Neural cell (in vitro differentiated cells): Measurements from ENCODE around the gene DNAH7. TPM values are rescaled to one million over a fixed set of nuclear protein-coding genes. Genes with fewer than 3 reads are reported as not detected.

ENCODE experiments used
- H2AFZ ChIP-seq: fragments of 200-600, 300-800 bp; sonication (generic), shearing (Covaris generic); 2 replicates; pipeline ENCODE4 v1.6.0; 2014; ENCODE audit warnings: low read depth, mild to moderate bottlenecking, antibody characterized with exemption, low read length, moderate library complexity
- H3F3A ChIP-seq: fragments of 200-600 bp; shearing (Covaris generic); 2 replicates; pipeline ENCODE4 v1.6.1; 2016; ENCODE audit warnings: mild to moderate bottlenecking, moderate library complexity, mixed read lengths, antibody characterized with exemption, low read length; ENCODE audit not compliant: insufficient read depth, poor library complexity, severe bottlenecking
- H3K27ac ChIP-seq: fragments of 200-600, 300-800 bp; sonication (generic), shearing (Covaris generic); 2 replicates; pipeline ENCODE4 v1.5.1; 2014; ENCODE audit warnings: mild to moderate bottlenecking, low read length, moderate library complexity
- H3K27me3 ChIP-seq: fragments of 300-800, 200-600 bp; sonication (generic), shearing (Covaris generic); 2 replicates; pipeline ENCODE4 v1.6.0; 2014; ENCODE audit warnings: mild to moderate bottlenecking, low read depth, low read length, moderate library complexity; ENCODE audit not compliant: insufficient read depth
- H3K36me3 ChIP-seq: fragments of 300-800, 200-600 bp; sonication (generic), shearing (Covaris generic); 2 replicates; pipeline ENCODE4 v1.5.1; 2014; ENCODE audit warnings: mild to moderate bottlenecking, antibody characterized with exemption, low read length, moderate library complexity; ENCODE audit not compliant: insufficient read depth
- H3K4me2 ChIP-seq: fragments of 300-800, 200-600 bp; sonication (generic), shearing (Covaris generic); 2 replicates; pipeline ENCODE4 v1.6.0; 2014; ENCODE audit warnings: mild to moderate bottlenecking, low read length
- H3K4me3 ChIP-seq: fragments of 300-800, 200-600 bp; sonication (generic), shearing (Covaris generic); 2 replicates; pipeline ENCODE4 v1.5.1; 2014; ENCODE audit warnings: mild to moderate bottlenecking, low read length, moderate library complexity
- H3K79me2 ChIP-seq: fragments of 200-600 bp; shearing (Covaris generic); replicated peaks from 2 replicates; pipeline ENCODE4 v1.6.0; 2014; ENCODE audit warnings: mild to moderate bottlenecking, low read length, moderate library complexity; ENCODE audit not compliant: insufficient read depth
- H3K9ac ChIP-seq: fragments of 300-800, 200-600 bp; sonication (generic), shearing (Covaris generic); 2 replicates; pipeline ENCODE4 v1.6.1; 2016; ENCODE audit warnings: mild to moderate bottlenecking, low read length, mixed read lengths
- H3K9me2 ChIP-seq: fragments of 200-600 bp; shearing (Covaris generic); 2 replicates; pipeline ENCODE4 v1.6.1; 2016; ENCODE audit warnings: mild to moderate bottlenecking, low read length, mixed read lengths; ENCODE audit not compliant: insufficient read depth
- H3K9me3 ChIP-seq: fragments of 200-600, 300-800 bp; sonication (generic), shearing (Covaris generic); 2 replicates; pipeline ENCODE4 v1.6.1; 2016; ENCODE audit warnings: mild to moderate bottlenecking, mixed run types, low read length, moderate library complexity, mixed read lengths
- H4K20me1 ChIP-seq: fragments of 200-600 bp; shearing (Covaris generic); 2 replicates; pipeline ENCODE4 v1.6.1; 2016; ENCODE audit warnings: mild to moderate bottlenecking, mixed run types; ENCODE audit not compliant: insufficient read depth
- CTCF ChIP-seq: fragments of 450-650 bp; IDR thresholded peaks from 2 replicates; pipeline ENCODE4 v1.5.1; 2014; ENCODE audit warnings: antibody characterized with exemption, mild to moderate bottlenecking, moderate library complexity; ENCODE audit not compliant: poor library complexity, severe bottlenecking
- EP300 ChIP-seq: fragments of 450-650 bp; conservative IDR thresholded peaks from 2 replicates; pipeline ENCODE4 v1.6.1; 2014; ENCODE audit warnings: antibody characterized with exemption, mild to moderate bottlenecking, moderate library complexity; ENCODE audit not compliant: poor library complexity, severe bottlenecking
- EZH2 ChIP-seq: fragments of 200-600, 300-800 bp; shearing (Covaris generic), sonication (generic); IDR thresholded peaks from 2 replicates; pipeline ENCODE4 v1.6.1; 2014; ENCODE audit warnings: antibody characterized with exemption, low read length, borderline replicate concordance, mild to moderate bottlenecking; ENCODE audit not compliant: insufficient read depth, poor library complexity, severe bottlenecking
- MXI1 ChIP-seq: fragments of 450-650 bp; conservative IDR thresholded peaks from 2 replicates; pipeline ENCODE4 v1.6.1; 2014; ENCODE audit warnings: antibody characterized with exemption, mild to moderate bottlenecking; ENCODE audit not compliant: poor library complexity, severe bottlenecking
- POLR2AphosphoS5 ChIP-seq: IDR thresholded peaks from 2 replicates; pipeline ENCODE4 v1.6.1; 2012
- RAD21 ChIP-seq: fragments of 450-650 bp; conservative IDR thresholded peaks from 2 replicates; pipeline ENCODE4 v1.6.1; 2014; ENCODE audit warnings: antibody characterized with exemption, mild to moderate bottlenecking, moderate library complexity
- REST ChIP-seq: IDR thresholded peaks from 2 replicates; pipeline ENCODE4 v1.6.1; 2012; ENCODE audit warnings: borderline replicate concordance
- SMC3 ChIP-seq: fragments of 450-650 bp; conservative IDR thresholded peaks from 2 replicates; pipeline ENCODE4 v1.6.1; 2014; ENCODE audit warnings: antibody characterized with exemption, mild to moderate bottlenecking, moderate library complexity; ENCODE audit not compliant: poor library complexity
- TAF1 ChIP-seq: IDR thresholded peaks from 2 replicates; pipeline ENCODE4 v1.6.1; 2012; ENCODE audit warnings: low read depth
- polyA plus RNA-seq: library from polyadenylated mRNA; depleted of rRNA; stranded (reverse); fragments of >200 nt; gene quantifications from 2 replicates; pipeline ENCODE4 v1.2.3, GENCODE V29; 2014

Gene DNAH7
- polyA plus RNA-seq, 1 donor from 2014 or later: 0.67 TPM

- no peaks in the 10 kb centered on the region for H3F3A ChIP-seq
- H3K36me3 ChIP-seq: no peaks in the 10 kb centered on the region
- no peaks in the 10 kb centered on the region for H3K9me3 ChIP-seq
- no peak overlapping the region for H2AFZ ChIP-seq
- no peak overlapping the region for H3K27ac ChIP-seq
- no peaks in the 10 kb centered on the region for H3K27me3 ChIP-seq
- H3K4me3 ChIP-seq: no peak overlapping the region
- H3K9ac ChIP-seq: no peak overlapping the region
- no peaks in the 10 kb centered on the region for H3K9me2 ChIP-seq
- H3K79me2 ChIP-seq: no peaks in the 10 kb centered on the region
- no peak overlapping the region for H3K4me2 ChIP-seq
- no peak for TF ChIP-seq CTCF
- TF ChIP-seq SMC3: no peak
- TF ChIP-seq EP300: no peak
- TF ChIP-seq EZH2: no peak
- no peak for TF ChIP-seq REST
- no peak for TF ChIP-seq MXI1
- no peak for TF ChIP-seq TAF1
- TF ChIP-seq POLR2AphosphoS5: no peak
- no peak for TF ChIP-seq RAD21
- H4K20me1 ChIP-seq: no peaks in the 10 kb centered on the region
Observed at GRCh38 chr2:195808189-195808588, 260.4 kb downstream of the DNAH7 start.

GRCh38 chr2:195805283-195805976, 263.2 kb downstream of the DNAH7 start:
- TF ChIP-seq EP300: no peak
- no peak for TF ChIP-seq CTCF
- no peak for TF ChIP-seq REST
- no peak for TF ChIP-seq MXI1
- TF ChIP-seq EZH2: no peak
- TF ChIP-seq POLR2AphosphoS5: no peak
- TF ChIP-seq TAF1: no peak
- no peak for TF ChIP-seq SMC3
- TF ChIP-seq RAD21: no peak
- H3F3A ChIP-seq: no peaks in the 10 kb centered on the region
- no peak overlapping the region for H2AFZ ChIP-seq
- H4K20me1 ChIP-seq: no peaks in the 10 kb centered on the region
- H3K9ac ChIP-seq: no peak overlapping the region
- no peak overlapping the region for H3K4me3 ChIP-seq
- H3K36me3 ChIP-seq: no peaks in the 10 kb centered on the region
- no peaks in the 10 kb centered on the region for H3K9me3 ChIP-seq
- H3K27ac ChIP-seq: no peak overlapping the region
- H3K9me2 ChIP-seq: no peaks in the 10 kb centered on the region
- H3K27me3 ChIP-seq: no peaks in the 10 kb centered on the region
- H3K4me2 ChIP-seq: no peak overlapping the region
- H3K79me2 ChIP-seq: no peaks in the 10 kb centered on the region
